ENCODE results near the gene SLC13A4.

Gene SLC13A4

DNA sequence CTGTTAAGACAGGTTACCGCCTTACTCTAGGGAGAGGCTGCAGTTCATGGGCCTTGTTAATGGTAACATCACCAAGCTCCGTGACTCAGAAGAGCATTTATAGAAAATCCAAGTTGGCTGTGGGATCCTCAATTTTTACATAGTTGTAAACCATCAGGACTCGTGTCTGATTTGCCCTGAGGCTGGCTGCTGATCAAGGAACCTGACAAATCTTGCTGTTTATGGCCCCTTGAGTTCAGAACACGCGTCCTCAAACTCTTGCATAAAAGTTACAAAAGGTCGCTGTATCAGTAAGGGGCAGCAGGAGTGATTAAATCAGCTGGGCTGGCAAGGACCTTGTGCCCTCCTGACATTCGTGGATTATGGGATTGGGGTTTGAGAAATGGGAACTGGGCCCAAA lies 4.6 kb downstream of the SLC13A4 start:
- Mint-ChIP-seq H3K4me3 (no peak overlapping the region), H3K27me3 (peaks cover 70% of the 10 kb centered on the region), H3K36me3 (ENCODE audit: insufficient read depth) (no peaks in the 10 kb centered on the region), H3K4me1 (no peaks in the 10 kb centered on the region), H3K9me3 (no peaks in the 10 kb centered on the region), H3K27ac (ENCODE audit: low read depth) (no peak overlapping the region)
- ATAC-seq (replicated peaks; ENCODE audit: extremely low read depth, poor library complexity, severe bottlenecking) = no peak
- no peak for DNase-seq (ENCODE audit: low spot score in 2 of 2)

DNA sequence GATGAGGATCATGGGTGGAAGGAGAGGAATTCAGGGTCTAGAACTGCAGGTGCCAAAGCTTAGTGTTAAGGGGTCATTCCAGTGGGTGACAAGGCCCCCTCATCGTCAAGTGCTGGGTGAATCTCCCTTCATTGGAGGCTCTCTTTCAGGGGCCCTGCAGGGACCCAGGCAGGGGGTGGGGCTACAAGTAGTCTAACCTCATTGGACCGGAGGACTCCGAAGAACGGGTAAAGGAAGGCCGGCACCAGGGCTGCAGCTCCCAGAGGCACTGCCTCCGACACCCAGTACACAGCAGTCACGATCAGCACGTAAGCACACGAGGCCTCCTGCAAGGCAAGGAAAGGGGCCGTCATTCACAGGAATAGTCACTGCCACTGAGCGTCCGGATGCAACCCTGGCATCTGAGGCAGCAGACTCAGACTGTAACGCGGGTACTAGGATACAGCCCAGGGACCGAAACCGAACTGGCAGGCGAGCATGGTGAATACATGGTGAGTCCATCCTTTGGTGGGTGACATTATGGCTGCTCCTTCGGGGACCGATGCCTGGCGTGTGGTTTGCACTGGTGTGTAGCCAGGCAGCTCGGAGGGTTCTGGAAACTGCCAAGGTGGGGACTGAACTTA lies 6.7 kb downstream of the SLC13A4 start:
- Mint-ChIP-seq H3K4me1 (no peaks in the 10 kb centered on the region), H3K36me3 (ENCODE audit: insufficient read depth) (no peaks in the 10 kb centered on the region), H3K27me3 (peaks cover 49% of the 10 kb centered on the region), H3K4me3 (no peak overlapping the region), H3K27ac (ENCODE audit: low read depth) (no peak overlapping the region), H3K9me3 (no peaks in the 10 kb centered on the region)
- ATAC-seq (replicated peaks; ENCODE audit: extremely low read depth, poor library complexity, severe bottlenecking) (no peak), DNase-seq (ENCODE audit: low spot score in 2 of 2) (no peak)

DNA sequence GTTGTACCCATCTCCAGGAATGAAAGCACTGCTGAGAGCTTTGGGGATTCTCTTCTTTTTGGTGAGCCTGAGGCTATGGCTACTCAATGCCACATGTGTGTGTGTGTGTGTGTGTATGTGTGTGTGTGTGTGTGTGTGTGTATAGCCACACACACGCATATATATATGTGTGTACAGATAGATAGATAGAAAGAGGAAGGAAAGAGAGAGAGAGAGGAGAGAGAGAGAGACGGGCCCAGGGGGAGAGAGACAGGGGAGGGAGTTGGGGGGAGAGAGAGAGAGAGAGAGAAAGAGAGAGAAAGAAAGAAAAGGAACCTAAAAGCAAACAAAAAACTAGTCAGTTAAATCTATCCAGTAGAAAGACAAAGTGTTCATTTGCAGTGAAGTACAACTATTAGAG lies 8.3 kb downstream of the SLC13A4 start:
- Mint-ChIP-seq H3K4me1 (no peaks in the 10 kb centered on the region), H3K4me3 (no peak overlapping the region), H3K27me3 (peaks cover 35% of the 10 kb centered on the region), H3K9me3 (no peaks in the 10 kb centered on the region), H3K36me3 (ENCODE audit: insufficient read depth) (no peaks in the 10 kb centered on the region), H3K27ac (ENCODE audit: low read depth) (no peak overlapping the region)
- ATAC-seq (replicated peaks; ENCODE audit: extremely low read depth, poor library complexity, severe bottlenecking) = no peak
- DNase-seq (ENCODE audit: low spot score in 2 of 2) = no peak

DNA sequence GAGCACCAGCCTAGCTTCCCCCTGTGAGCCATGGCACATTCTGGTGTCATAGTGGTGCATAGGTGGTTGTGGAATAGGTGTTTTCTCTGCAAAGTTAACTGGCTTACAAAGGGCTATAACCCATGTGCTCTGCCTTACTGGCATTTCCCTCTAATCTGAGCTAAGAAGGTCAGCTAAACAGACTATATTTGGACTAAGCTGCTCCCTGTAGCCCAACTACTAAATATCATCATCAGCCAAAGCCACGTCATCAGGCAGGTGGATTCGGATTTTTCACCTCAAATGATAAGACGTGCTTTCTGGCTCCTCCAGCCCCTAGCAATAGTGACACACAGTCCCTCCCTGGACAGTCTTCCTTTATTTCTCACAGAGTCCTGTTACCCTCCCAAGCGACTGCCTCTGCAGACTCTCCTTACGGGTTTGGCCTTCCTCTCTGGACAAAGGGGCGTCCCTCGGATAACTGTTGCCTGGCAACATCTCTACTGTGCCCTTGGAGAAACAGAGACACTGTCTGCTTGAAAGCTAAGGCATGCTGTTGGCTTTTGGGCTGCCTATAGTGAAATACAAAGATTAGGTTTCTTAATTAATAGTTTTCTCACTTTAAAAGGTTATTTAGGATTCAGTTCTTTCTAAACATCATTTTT lies 9.1 kb downstream of the SLC13A4 start:
- H3K4me1 Mint-ChIP-seq = no peaks in the 10 kb centered on the region
- no peaks in the 10 kb centered on the region for H3K36me3 Mint-ChIP-seq (ENCODE audit: insufficient read depth)
- DNase-seq (ENCODE audit: low spot score in 2 of 2) (no peak), ATAC-seq (replicated peaks; ENCODE audit: extremely low read depth, poor library complexity, severe bottlenecking) (no peak)
- no peak overlapping the region for H3K4me3 Mint-ChIP-seq
- H3K9me3 Mint-ChIP-seq = no peaks in the 10 kb centered on the region
- peaks cover 30% of the 10 kb centered on the region for H3K27me3 Mint-ChIP-seq
- no peak overlapping the region for H3K27ac Mint-ChIP-seq (ENCODE audit: low read depth)

DNA sequence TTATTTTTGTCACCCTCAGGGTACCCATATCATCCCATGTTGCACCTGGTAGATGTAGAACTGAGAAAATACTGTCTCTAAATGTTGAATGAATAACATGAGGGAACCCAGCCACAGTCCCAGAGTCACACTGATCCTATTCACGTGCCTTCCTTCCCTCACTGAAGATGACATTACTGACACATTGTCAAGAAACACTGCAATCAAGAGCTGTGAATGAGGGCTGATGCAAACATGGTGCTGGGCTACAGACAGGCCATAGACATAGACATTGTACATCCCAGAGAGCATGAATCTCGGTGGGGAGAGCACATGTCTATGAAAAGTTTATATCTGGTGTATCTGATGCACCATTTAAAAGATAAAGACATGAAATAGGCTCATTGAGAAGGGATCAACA lies 9.8 kb downstream of the SLC13A4 start:
- Mint-ChIP-seq H3K4me3 (no peak overlapping the region), H3K4me1 (no peaks in the 10 kb centered on the region), H3K27ac (ENCODE audit: low read depth) (no peak overlapping the region), H3K9me3 (no peaks in the 10 kb centered on the region), H3K36me3 (ENCODE audit: insufficient read depth) (no peaks in the 10 kb centered on the region), H3K27me3 (peaks cover 23% of the 10 kb centered on the region)
- DNase-seq (ENCODE audit: low spot score in 2 of 2) (no peak), ATAC-seq (replicated peaks; ENCODE audit: extremely low read depth, poor library complexity, severe bottlenecking) (no peak)

DNA sequence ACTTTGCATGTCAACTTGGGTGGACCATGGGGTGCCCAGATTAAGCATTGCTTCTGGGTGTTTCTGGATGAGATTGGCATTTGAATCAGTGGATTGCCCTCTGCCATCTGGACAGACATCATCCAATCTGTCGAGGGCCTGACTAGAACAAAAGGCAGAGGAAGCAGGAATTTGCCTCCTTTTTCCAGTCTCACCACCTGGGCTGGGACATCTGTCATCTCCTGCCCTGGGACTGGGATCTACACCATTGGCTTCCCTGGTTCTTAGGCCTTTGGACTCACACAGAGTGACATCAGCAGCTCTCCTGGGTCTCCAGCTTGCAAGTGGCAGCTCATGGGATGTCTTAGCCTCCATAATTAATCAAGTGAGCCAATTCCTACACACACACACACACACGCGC lies 10.3 kb downstream of the SLC13A4 start:
- Mint-ChIP-seq H3K9me3 (no peaks in the 10 kb centered on the region), H3K4me1 (no peaks in the 10 kb centered on the region), H3K27me3 (peaks cover 21% of the 10 kb centered on the region), H3K4me3 (no peak overlapping the region), H3K27ac (ENCODE audit: low read depth) (no peak overlapping the region), H3K36me3 (ENCODE audit: insufficient read depth) (no peaks in the 10 kb centered on the region)
- ATAC-seq (replicated peaks; ENCODE audit: extremely low read depth, poor library complexity, severe bottlenecking) (no peak), DNase-seq (ENCODE audit: low spot score in 2 of 2) (no peak)

DNA sequence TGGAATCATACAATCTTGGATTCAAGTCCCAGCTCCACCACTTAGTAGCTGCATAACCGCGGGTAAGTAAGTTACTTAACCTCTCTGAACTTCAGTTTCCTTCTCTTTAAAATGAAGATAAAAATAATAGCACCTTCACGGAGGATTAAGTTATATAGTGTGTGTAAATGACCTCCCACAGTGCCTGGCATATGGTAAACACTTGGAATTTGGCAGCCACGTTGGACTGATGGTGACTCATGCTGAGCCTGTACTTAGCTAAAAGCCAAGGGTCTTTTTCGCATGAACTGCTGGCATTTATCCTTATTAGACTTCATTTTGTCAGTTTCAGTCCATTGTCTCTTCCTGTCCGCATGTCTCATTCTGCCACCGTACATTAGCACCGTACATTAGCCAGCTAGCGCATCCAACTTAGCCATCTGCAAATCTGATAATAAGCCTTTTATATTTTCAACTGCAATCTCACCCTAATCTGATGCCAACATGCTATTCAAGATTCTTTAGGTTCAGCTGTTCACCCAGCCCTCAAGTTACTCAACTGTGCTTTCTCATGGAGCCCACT lies 11.2 kb downstream of the SLC13A4 start:
- no peak for DNase-seq (ENCODE audit: low spot score in 2 of 2)
- H3K36me3 Mint-ChIP-seq (ENCODE audit: insufficient read depth) = no peaks in the 10 kb centered on the region
- H3K4me3 Mint-ChIP-seq = no peak overlapping the region
- no peaks in the 10 kb centered on the region for H3K4me1 Mint-ChIP-seq
- ATAC-seq (replicated peaks; ENCODE audit: extremely low read depth, poor library complexity, severe bottlenecking) = no peak
- no peaks in the 10 kb centered on the region for H3K9me3 Mint-ChIP-seq
- H3K27ac Mint-ChIP-seq (ENCODE audit: low read depth) = no peak overlapping the region
- peaks cover 16% of the 10 kb centered on the region for H3K27me3 Mint-ChIP-seq

DNA sequence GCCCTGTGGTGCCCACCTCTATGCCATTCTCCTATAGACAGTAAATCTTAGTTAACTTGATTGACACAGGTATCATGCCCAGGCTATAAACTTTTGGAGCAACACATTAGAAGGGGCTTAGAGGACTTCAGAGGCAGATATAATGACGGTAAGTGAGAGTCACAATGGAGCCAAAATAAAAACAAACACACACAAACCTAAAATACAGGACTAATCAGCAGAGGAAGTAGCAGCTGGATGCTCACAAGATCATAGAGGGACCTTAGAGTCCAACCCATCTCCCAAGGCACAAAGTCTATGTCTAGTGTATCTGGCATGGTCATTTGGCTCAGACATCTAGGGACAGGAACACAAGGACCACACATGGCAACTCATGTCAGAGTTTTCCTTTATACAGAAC lies 12.3 kb downstream of the SLC13A4 start:
- Mint-ChIP-seq H3K4me1 (no peaks in the 10 kb centered on the region), H3K4me3 (no peak overlapping the region), H3K9me3 (no peaks in the 10 kb centered on the region), H3K27ac (ENCODE audit: low read depth) (no peak overlapping the region), H3K36me3 (ENCODE audit: insufficient read depth) (no peaks in the 10 kb centered on the region), H3K27me3 (peaks cover 5% of the 10 kb centered on the region)
- ATAC-seq (replicated peaks; ENCODE audit: extremely low read depth, poor library complexity, severe bottlenecking) (no peak), DNase-seq (ENCODE audit: low spot score in 2 of 2) (no peak)

DNA sequence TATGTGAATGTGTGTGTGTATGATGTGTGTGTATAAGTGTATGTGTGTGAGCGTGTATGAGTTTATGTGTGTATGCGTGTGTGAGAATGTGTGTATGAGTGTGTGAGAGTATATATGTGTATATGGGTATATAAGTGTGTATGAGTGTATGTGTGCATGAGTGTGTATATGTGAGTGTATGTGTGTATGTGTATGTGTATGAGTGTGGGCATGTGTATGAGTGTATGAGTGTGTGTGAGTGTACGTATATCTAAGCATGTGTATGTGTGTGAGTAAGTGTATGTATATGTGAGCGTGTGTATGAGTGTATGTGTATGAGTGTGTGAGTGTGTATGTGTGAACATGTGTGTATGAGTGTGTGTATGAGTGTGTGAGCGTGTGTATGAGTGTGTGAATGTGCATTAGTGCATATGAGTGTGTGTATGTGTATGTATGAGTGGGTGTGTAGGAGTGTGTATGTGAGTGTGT lies 12.9 kb downstream of the SLC13A4 start:
- H3K27ac Mint-ChIP-seq (ENCODE audit: low read depth) = no peak overlapping the region
- no peak overlapping the region for H3K4me3 Mint-ChIP-seq
- H3K27me3 Mint-ChIP-seq = no peaks in the 10 kb centered on the region
- no peak for DNase-seq (ENCODE audit: low spot score in 2 of 2)
- no peaks in the 10 kb centered on the region for H3K9me3 Mint-ChIP-seq
- ATAC-seq (replicated peaks; ENCODE audit: extremely low read depth, poor library complexity, severe bottlenecking) = no peak
- H3K36me3 Mint-ChIP-seq (ENCODE audit: insufficient read depth) = no peaks in the 10 kb centered on the region
- H3K4me1 Mint-ChIP-seq = no peaks in the 10 kb centered on the region

DNA sequence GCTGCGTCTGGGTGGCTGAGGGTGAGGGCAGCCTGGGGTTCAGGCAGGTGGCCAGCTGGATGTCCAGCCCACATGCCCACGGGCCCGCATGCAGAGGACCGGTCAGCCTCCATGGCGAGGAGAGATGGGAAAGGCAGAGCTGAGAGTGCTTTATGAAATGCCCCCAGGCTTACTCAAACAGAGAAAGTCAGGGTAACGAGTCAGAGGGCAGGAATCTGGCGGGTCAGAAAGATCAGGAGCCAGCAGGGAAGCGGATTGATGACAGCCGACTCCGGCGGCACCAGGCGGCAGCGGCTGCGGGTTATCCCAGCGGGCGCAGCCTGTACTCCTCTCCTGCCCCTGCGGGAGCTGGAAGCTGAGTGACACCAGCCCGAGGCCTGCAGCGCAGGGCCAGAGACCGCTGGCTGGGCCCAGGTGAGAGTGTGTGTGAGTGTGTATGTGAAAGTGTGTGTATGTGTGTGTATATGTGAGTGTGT lies 13.4 kb downstream of the SLC13A4 start:
- H3K4me3 Mint-ChIP-seq = no peak overlapping the region
- no peaks in the 10 kb centered on the region for H3K36me3 Mint-ChIP-seq (ENCODE audit: insufficient read depth)
- ATAC-seq (replicated peaks; ENCODE audit: extremely low read depth, poor library complexity, severe bottlenecking) (no peak), DNase-seq (ENCODE audit: low spot score in 2 of 2) (no peak)
- H3K4me1 Mint-ChIP-seq = no peaks in the 10 kb centered on the region
- no peaks in the 10 kb centered on the region for H3K9me3 Mint-ChIP-seq
- H3K27ac Mint-ChIP-seq (ENCODE audit: low read depth) = no peak overlapping the region
- H3K27me3 Mint-ChIP-seq = no peaks in the 10 kb centered on the region

DNA sequence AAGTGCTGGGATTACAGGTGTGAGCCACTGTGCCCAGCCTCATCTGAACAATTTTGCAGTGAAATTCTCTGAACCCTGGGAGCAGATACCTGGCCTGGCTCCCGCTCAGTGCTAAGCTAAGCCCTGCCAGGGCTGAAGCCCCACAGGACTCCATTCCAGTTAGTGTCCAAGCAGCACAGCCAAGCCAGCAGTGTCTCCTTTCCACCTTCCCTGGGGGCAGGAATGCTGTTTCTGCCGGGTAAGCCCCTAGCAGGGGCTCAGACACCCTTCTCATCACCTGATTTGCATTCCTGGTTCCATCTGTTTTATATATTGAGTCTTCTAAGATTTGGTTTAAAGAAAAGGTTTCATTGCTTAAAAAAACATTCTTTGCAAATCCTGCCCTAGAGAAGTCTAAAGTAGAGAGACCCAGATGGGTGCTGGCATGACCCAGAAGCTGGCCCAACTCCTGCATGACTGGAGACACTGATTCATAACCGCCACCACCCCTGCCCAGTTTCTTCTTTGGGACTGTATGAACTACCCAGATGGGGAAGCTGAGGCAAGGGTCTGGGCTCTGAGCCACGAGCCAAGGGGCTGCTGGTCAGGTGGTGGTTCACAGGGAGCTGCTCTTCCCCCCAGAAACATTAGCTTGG lies 14.0 kb downstream of the SLC13A4 start:
- no peak overlapping the region for H3K4me3 Mint-ChIP-seq
- no peaks in the 10 kb centered on the region for H3K9me3 Mint-ChIP-seq
- H3K27me3 Mint-ChIP-seq = no peaks in the 10 kb centered on the region
- DNase-seq (ENCODE audit: low spot score in 2 of 2) = no peak
- no peak for ATAC-seq (replicated peaks; ENCODE audit: extremely low read depth, poor library complexity, severe bottlenecking)
- no peak overlapping the region for H3K27ac Mint-ChIP-seq (ENCODE audit: low read depth)
- H3K36me3 Mint-ChIP-seq (ENCODE audit: insufficient read depth) = no peaks in the 10 kb centered on the region
- H3K4me1 Mint-ChIP-seq = no peaks in the 10 kb centered on the region

DNA sequence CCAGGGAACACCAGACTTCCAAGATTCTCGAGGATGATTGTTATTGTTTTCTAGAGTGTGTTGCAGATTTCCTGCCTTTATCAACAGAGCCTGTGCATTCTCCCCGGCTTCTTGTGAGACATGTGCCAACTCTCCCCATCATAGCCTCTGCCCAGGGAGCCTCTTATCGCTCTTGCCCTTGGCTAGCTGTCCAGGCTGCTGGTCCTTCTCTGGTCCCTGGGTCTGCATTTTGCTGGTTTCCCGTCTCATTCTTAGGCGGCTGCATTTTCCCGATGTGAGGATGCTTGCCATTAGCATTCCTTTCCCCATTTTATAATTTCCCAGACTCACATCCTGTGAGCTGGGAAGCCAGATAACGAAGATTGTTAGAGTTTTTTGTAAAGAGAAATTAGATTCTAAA lies 15.2 kb downstream of the SLC13A4 start:
- H3K27me3 Mint-ChIP-seq = no peaks in the 10 kb centered on the region
- H3K36me3 Mint-ChIP-seq (ENCODE audit: insufficient read depth) = no peaks in the 10 kb centered on the region
- H3K9me3 Mint-ChIP-seq = no peaks in the 10 kb centered on the region
- DNase-seq (ENCODE audit: low spot score in 2 of 2) (no peak), ATAC-seq (replicated peaks; ENCODE audit: extremely low read depth, poor library complexity, severe bottlenecking) (no peak)
- no peak overlapping the region for H3K4me3 Mint-ChIP-seq
- no peak overlapping the region for H3K27ac Mint-ChIP-seq (ENCODE audit: low read depth)
- no peaks in the 10 kb centered on the region for H3K4me1 Mint-ChIP-seq
